H1 (cell line): Measurements from ENCODE around the gene CWC15. TPM values are rescaled to one million over a fixed set of nuclear protein-coding genes. Genes with fewer than 3 reads are reported as not detected.

Experiments
- CREB1 ChIP-seq: IDR thresholded peaks from 2 replicates; pipeline ENCODE4 v1.6.1; 2012; ENCODE audit warnings: inconsistent platforms
- EZH2 ChIP-seq: fragments of 200-600 bp; sonication (generic); IDR thresholded peaks from 2 replicates; pipeline ENCODE4 v1.7.1; 2012; ENCODE audit warnings: low read depth, mild to moderate bottlenecking, moderate library complexity, low read length, inconsistent platforms; ENCODE audit not compliant: severe bottlenecking
- FOSL1 ChIP-seq: IDR thresholded peaks from 2 replicates; pipeline ENCODE4 v1.6.1; 2011; ENCODE audit warnings: mild to moderate bottlenecking, low read depth, low read length, moderate library complexity; ENCODE audit not compliant: insufficient read depth
- NRF1 ChIP-seq: IDR thresholded peaks from 2 replicates; pipeline ENCODE4 v1.6.1; 2011; ENCODE audit warnings: mild to moderate bottlenecking, low read depth, low read length, improper control_type of control experiment
- POLR2A ChIP-seq, 2 experiments: IDR thresholded peaks; 1 replicate in 1 of 2; 2 replicates in 1 of 2; pipeline ENCODE4 v1.6.1; 2011; ENCODE audit warnings: low read depth in 2 of 2, low read length in 2 of 2, mild to moderate bottlenecking in 2 of 2; ENCODE audit errors: control extremely low read depth in 1 of 2
- RBBP5 ChIP-seq: IDR thresholded peaks from 2 replicates; pipeline ENCODE4 v1.7.1; 2012; ENCODE audit warnings: low read depth, mild to moderate bottlenecking, inconsistent platforms, low read length, moderate library complexity, borderline replicate concordance
- SP2 ChIP-seq: IDR thresholded peaks from 2 replicates; pipeline ENCODE4 v1.6.1; 2012; ENCODE audit warnings: mild to moderate bottlenecking, low read length, inconsistent platforms
- polyA plus RNA-seq, 7 experiments: library from polyadenylated mRNA; depleted of rRNA in 3 of 7; stranded (reverse) in 5 of 7; unstranded in 2 of 7; fragments of >200 nt in 5 of 7; fragments of 200-250 nt in 2 of 7; gene quantifications; 1 replicate in 5 of 7; 2 replicates in 1 of 7; 4 replicates in 1 of 7; pipeline versions ENCODE4 v1.2.1 to v1.2.3, GENCODE V29; 2011 to 2013; ENCODE audit warnings: missing spikeins in 2 of 7, mixed read lengths in 2 of 7
- total RNA-seq: library from RNA; stranded (reverse); fragmentation: NEBNext Ultra II Directional; extraction: Animal tissue kit (Norgen Biotek cat#: 25700); gene quantifications from 2 replicates; pipeline ENCODE4 v1.2.1, GENCODE V29; 2021
- TF ChIP-seq, protein P1 (sequence below): fragments of 300-600 bp; sonication (generic); IDR thresholded peaks from 2 replicates; pipeline ENCODE4 v1.7.1; 2012; ENCODE audit warnings: low read length, moderate library complexity, mild to moderate bottlenecking, inconsistent platforms; ENCODE audit not compliant: insufficient replicate concordance
- TF ChIP-seq, protein P2 (sequence below): IDR thresholded peaks from 2 replicates; pipeline ENCODE4 v1.6.1; 2012; ENCODE audit warnings: low read length, inconsistent platforms

Gene CWC15
- total and polyA plus RNA-seq, 2 of the 8 experiments (the other 6 are each of a cell fraction or from before 2014, with no cell fraction given), result 15.7 to 59.4 TPM

DNA sequence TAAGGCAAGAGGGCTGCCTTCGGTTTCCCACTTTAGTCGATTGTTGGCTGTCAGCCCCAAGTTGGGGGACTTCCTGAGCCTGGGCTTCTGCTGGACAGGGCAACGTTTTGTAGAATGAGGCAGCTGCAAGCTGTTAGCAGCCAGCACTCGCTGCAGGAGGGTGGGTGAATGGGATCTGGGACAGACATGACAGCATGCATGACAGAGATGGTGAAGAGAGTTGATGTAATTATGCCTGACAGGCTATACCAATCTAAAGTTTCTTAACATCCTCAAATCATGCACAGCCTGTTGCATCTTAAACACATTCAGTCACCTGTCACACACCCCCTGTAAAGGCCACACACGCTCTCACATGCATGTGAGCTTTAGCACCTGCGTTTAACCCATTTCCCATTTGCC, 49.2 kb downstream of the CWC15 start (continued):
- TF ChIP-seq, protein P1, sequence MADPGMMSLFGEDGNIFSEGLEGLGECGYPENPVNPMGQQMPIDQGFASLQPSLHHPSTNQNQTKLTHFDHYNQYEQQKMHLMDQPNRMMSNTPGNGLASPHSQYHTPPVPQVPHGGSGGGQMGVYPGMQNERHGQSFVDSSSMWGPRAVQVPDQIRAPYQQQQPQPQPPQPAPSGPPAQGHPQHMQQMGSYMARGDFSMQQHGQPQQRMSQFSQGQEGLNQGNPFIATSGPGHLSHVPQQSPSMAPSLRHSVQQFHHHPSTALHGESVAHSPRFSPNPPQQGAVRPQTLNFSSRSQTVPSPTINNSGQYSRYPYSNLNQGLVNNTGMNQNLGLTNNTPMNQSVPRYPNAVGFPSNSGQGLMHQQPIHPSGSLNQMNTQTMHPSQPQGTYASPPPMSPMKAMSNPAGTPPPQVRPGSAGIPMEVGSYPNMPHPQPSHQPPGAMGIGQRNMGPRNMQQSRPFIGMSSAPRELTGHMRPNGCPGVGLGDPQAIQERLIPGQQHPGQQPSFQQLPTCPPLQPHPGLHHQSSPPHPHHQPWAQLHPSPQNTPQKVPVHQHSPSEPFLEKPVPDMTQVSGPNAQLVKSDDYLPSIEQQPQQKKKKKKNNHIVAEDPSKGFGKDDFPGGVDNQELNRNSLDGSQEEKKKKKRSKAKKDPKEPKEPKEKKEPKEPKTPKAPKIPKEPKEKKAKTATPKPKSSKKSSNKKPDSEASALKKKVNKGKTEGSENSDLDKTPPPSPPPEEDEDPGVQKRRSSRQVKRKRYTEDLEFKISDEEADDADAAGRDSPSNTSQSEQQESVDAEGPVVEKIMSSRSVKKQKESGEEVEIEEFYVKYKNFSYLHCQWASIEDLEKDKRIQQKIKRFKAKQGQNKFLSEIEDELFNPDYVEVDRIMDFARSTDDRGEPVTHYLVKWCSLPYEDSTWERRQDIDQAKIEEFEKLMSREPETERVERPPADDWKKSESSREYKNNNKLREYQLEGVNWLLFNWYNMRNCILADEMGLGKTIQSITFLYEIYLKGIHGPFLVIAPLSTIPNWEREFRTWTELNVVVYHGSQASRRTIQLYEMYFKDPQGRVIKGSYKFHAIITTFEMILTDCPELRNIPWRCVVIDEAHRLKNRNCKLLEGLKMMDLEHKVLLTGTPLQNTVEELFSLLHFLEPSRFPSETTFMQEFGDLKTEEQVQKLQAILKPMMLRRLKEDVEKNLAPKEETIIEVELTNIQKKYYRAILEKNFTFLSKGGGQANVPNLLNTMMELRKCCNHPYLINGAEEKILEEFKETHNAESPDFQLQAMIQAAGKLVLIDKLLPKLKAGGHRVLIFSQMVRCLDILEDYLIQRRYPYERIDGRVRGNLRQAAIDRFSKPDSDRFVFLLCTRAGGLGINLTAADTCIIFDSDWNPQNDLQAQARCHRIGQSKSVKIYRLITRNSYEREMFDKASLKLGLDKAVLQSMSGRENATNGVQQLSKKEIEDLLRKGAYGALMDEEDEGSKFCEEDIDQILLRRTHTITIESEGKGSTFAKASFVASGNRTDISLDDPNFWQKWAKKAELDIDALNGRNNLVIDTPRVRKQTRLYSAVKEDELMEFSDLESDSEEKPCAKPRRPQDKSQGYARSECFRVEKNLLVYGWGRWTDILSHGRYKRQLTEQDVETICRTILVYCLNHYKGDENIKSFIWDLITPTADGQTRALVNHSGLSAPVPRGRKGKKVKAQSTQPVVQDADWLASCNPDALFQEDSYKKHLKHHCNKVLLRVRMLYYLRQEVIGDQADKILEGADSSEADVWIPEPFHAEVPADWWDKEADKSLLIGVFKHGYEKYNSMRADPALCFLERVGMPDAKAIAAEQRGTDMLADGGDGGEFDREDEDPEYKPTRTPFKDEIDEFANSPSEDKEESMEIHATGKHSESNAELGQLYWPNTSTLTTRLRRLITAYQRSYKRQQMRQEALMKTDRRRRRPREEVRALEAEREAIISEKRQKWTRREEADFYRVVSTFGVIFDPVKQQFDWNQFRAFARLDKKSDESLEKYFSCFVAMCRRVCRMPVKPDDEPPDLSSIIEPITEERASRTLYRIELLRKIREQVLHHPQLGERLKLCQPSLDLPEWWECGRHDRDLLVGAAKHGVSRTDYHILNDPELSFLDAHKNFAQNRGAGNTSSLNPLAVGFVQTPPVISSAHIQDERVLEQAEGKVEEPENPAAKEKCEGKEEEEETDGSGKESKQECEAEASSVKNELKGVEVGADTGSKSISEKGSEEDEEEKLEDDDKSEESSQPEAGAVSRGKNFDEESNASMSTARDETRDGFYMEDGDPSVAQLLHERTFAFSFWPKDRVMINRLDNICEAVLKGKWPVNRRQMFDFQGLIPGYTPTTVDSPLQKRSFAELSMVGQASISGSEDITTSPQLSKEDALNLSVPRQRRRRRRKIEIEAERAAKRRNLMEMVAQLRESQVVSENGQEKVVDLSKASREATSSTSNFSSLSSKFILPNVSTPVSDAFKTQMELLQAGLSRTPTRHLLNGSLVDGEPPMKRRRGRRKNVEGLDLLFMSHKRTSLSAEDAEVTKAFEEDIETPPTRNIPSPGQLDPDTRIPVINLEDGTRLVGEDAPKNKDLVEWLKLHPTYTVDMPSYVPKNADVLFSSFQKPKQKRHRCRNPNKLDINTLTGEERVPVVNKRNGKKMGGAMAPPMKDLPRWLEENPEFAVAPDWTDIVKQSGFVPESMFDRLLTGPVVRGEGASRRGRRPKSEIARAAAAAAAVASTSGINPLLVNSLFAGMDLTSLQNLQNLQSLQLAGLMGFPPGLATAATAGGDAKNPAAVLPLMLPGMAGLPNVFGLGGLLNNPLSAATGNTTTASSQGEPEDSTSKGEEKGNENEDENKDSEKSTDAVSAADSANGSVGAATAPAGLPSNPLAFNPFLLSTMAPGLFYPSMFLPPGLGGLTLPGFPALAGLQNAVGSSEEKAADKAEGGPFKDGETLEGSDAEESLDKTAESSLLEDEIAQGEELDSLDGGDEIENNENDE, result no peak
- TF ChIP-seq, protein P2, sequence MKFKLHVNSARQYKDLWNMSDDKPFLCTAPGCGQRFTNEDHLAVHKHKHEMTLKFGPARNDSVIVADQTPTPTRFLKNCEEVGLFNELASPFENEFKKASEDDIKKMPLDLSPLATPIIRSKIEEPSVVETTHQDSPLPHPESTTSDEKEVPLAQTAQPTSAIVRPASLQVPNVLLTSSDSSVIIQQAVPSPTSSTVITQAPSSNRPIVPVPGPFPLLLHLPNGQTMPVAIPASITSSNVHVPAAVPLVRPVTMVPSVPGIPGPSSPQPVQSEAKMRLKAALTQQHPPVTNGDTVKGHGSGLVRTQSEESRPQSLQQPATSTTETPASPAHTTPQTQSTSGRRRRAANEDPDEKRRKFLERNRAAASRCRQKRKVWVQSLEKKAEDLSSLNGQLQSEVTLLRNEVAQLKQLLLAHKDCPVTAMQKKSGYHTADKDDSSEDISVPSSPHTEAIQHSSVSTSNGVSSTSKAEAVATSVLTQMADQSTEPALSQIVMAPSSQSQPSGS, result no peak
- TF ChIP-seq FOSL1, result no peak
- TF ChIP-seq RBBP5, result no peak
- no peak for TF ChIP-seq POLR2A (IDR thresholded peaks at IDR 0.05; ENCODE audit: control extremely low read depth in 1 of 2, low read depth in 2 of 2, low read length in 2 of 2)
- no peak for TF ChIP-seq CREB1
- no peak for TF ChIP-seq SP2
- no peak for TF ChIP-seq NRF1
- no peak for TF ChIP-seq EZH2
- TF ChIP-seq, all 59 proteins: peak for 0
